HG03565 (cell line): ENCODE data around the gene MCAM.

Experiments
- ATAC-seq: cut with Tn5 transposase; IDR thresholded peaks from one replicate; pipeline ENCODE4 v1.9.1; 2021; ENCODE audit warnings: mild to moderate bottlenecking, moderate library complexity; ENCODE audit not compliant: unreplicated experiment

Gene MCAM

GRCh38 chr11:119309411-119309810, 7.5 kb downstream of the MCAM start:
- no peak for ATAC-seq

GRCh38 chr11:119307974-119308373, 9.0 kb downstream of the MCAM start:
- ATAC-seq: no peak

- no peak for ATAC-seq
These were observed 9.7 kb downstream of the MCAM start for GRCh38 chr11:119307219-119307618.

- no peak for ATAC-seq
These were observed 10.5 kb downstream of the MCAM start for GRCh38 chr11:119306373-119306890.

GRCh38 chr11:119305556-119306372, 11.2 kb downstream of the MCAM start:
- ATAC-seq: no peak

GRCh38 chr11:119303227-119303718, 13.7 kb downstream of the MCAM start:
- ATAC-seq: no peak

GRCh38 chr11:119300198-119300964, 16.5 kb downstream of the MCAM start:
- no peak for ATAC-seq

- ATAC-seq: no peak
These were observed 17.5 kb downstream of the MCAM start for GRCh38 chr11:119299416-119299815.

GRCh38 chr11:119298726-119299125, 18.2 kb downstream of the MCAM start:
- no peak for ATAC-seq

- no peak for ATAC-seq
These were observed 19.0 kb downstream of the MCAM start for GRCh38 chr11:119297938-119298337.

GRCh38 chr11:119295178-119295577, 21.8 kb downstream of the MCAM start:
- ATAC-seq: no peak

- ATAC-seq: no peak
These were observed 23.5 kb downstream of the MCAM start for GRCh38 chr11:119293461-119293860.

- no peak for ATAC-seq
These were observed 25.9 kb downstream of the MCAM start for GRCh38 chr11:119290894-119291497.

- no peak for ATAC-seq
These were observed 28.7 kb downstream of the MCAM start for GRCh38 chr11:119288219-119288618.

GRCh38 chr11:119285431-119285830, 31.5 kb downstream of the MCAM start:
- no peak for ATAC-seq

GRCh38 chr11:119284344-119285157, 32.4 kb downstream of the MCAM start:
- no peak for ATAC-seq

- no peak for ATAC-seq
These were observed 34.4 kb downstream of the MCAM start for GRCh38 chr11:119282495-119282894.

GRCh38 chr11:119277660-119278059, 39.3 kb downstream of the MCAM start:
- ATAC-seq: no peak

- no peak for ATAC-seq
These were observed 43.2 kb downstream of the MCAM start for GRCh38 chr11:119273721-119274120.

- no peak for ATAC-seq
These were observed 49.3 kb downstream of the MCAM start for GRCh38 chr11:119267645-119268044.
